Stomach (tissue), 9 donors: ENCODE data around the gene NONO. TPM values are rescaled to one million over a fixed set of nuclear protein-coding genes. Genes with fewer than 3 reads are reported as not detected.
"Not testable (repeated sequence)": the region's sequence is repeated elsewhere in the genome, so short reads cannot be mapped to it uniquely, and the experiment has no call there.

Experiments
- DNase-seq, 2 donors: peaks; one replicate each; pipeline versions ENCODE4 v3.0.0 to v3.0.0-alpha.2; 2013 to 2019
- H3K27ac ChIP-seq, 5 donors: fragments of 200-600 bp in 4 of 5; sonication (generic) in 4 of 5; one replicate each; pipeline ENCODE4 v1.5.1; 2013 to 2019; ENCODE audit warnings: mild to moderate bottlenecking in 1 of 5, moderate library complexity in 1 of 5
- H3K27me3 ChIP-seq, 3 donors: fragments of 200-600 bp; sonication (generic); one replicate each; pipeline ENCODE4 v1.5.1; 2017 to 2019; ENCODE audit warnings: mixed run types in 1 of 3
- H3K36me3 ChIP-seq, 4 donors: fragments of 200-600 bp; sonication (generic); 1 replicate in 3 of 4; 2 replicates in 1 of 4; pipeline ENCODE4 v1.5.1; 2016 to 2019
- H3K4me1 ChIP-seq, 4 donors: fragments of 200-600 bp; sonication (generic); one replicate each; pipeline ENCODE4 v1.5.1; 2016 to 2019
- H3K4me3 ChIP-seq, 4 donors: fragments of 200-600 bp; sonication (generic) in 3 of 4; one replicate each; pipeline ENCODE4 v1.5.1; 2016 to 2019; ENCODE audit warnings: mild to moderate bottlenecking in 1 of 4
- H3K9me3 ChIP-seq, 4 donors: fragments of 200-600 bp; sonication (generic); one replicate each; pipeline ENCODE4 v1.5.1; 2016 to 2019
- EP300 ChIP-seq: sonication (generic); formaldehyde crosslinking; IDR thresholded peaks from one replicate; pipeline ENCODE4 v1.6.1; 2017; ENCODE audit warnings: antibody characterized with exemption
- POLR2A ChIP-seq, 4 donors: fragments of 450-650 bp; IDR thresholded peaks; one replicate each; pipeline ENCODE4 v1.6.1; 2016; ENCODE audit warnings: antibody characterized with exemption in 4 of 4, control low read depth in 2 of 4, mild to moderate bottlenecking in 1 of 4, moderate library complexity in 1 of 4
- POLR2AphosphoS5 ChIP-seq, 3 donors: sonication (generic); formaldehyde crosslinking; IDR thresholded peaks; one replicate each; pipeline ENCODE4 v1.6.1; 2016; ENCODE audit warnings: antibody characterized with exemption in 3 of 3
- WGBS, 5 donors: extraction: QIAGEN DNeasy Blood & Tissue Kit in 3 of 5; methylation state at CpG; one replicate each; pipeline versions ENCODE4 v1.1.5 to v1.1.7; 2013 to 2018; 5-methylcytosine and 5-hydroxymethylcytosine counted together
- intact Hi-C: fragments of 100-400 bp; cut with DNase I; formaldehyde crosslinking; loops from one replicate; pipeline ENCODE4 v1.15.1; 2023; ENCODE audit warnings: low total_unique reads
- polyA plus RNA-seq, 3 donors: library from polyadenylated mRNA; stranded (reverse); fragments of 200-250 nt; gene quantifications; one replicate each; pipeline ENCODE4 v1.2.3, GENCODE V29; 2013
- total RNA-seq, 5 donors: library from RNA; depleted of rRNA; stranded (reverse); fragments of >200 nt; gene quantifications; one replicate each; pipeline versions ENCODE4 v1.1.0 to v1.2.3, GENCODE V29; 2014 to 2016
- TF ChIP-seq, protein P1 (sequence below), 7 experiments: fragments of 450-650 bp in 4 of 7; fragments of 200-600 bp in 3 of 7; sonication (generic) in 3 of 7; IDR thresholded peaks; one replicate each; pipeline ENCODE4 v1.5.1; 2016 to 2019; ENCODE audit warnings: antibody characterized with exemption in 7 of 7, control low read depth in 2 of 7, mild to moderate bottlenecking in 1 of 7
- donor health status: healthy with polysubstance abuse.
- donor health status: Bipolar disorder and iron deficiency.
- donor health status: healthy.

The NONO gene
- total and polyA plus RNA-seq, 8 donors: 104 to 332 (median 151) TPM

DNA sequence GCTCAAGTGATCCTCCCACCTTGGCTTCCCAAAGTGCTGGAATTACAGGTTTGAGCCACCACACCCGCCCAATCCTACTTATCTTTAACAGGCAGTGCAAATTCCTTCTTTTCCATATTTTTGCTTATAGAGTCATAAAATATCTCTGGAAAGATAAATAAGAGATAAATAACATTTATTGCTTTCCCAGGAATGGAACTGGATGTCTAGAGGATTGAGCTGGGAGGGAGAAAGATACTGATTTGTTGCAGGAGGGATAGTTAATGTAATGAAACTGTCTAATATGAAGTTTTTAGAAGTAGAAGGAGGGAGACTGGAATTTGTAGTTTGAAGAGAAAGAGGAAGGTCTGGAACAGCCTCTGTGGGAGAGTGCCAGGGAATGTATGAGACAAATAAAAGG is 38.3 kb downstream of the NONO start:
- intact Hi-C loops: no loop called here
- Histone ChIP-seq H3K4me1 (no peaks in the 10 kb centered on the region), H3K27ac (no peak overlapping the region), H3K27me3 (no peaks in the 10 kb centered on the region), H3K4me3 (no peak overlapping the region), H3K36me3 (no peaks in the 10 kb centered on the region), H3K9me3 (peaks cover 0 to 15% (median 9%) of the 10 kb centered on the region in 4 donors)
- DNase-seq: peak in 1 of 2 donors; percentile 19
- TF ChIP-seq POLR2AphosphoS5 (IDR thresholded peaks at IDR 0.05) (no peak), POLR2A (IDR thresholded peaks at IDR 0.05) (no peak), EP300 (no peak)
- TF ChIP-seq, protein P1, sequence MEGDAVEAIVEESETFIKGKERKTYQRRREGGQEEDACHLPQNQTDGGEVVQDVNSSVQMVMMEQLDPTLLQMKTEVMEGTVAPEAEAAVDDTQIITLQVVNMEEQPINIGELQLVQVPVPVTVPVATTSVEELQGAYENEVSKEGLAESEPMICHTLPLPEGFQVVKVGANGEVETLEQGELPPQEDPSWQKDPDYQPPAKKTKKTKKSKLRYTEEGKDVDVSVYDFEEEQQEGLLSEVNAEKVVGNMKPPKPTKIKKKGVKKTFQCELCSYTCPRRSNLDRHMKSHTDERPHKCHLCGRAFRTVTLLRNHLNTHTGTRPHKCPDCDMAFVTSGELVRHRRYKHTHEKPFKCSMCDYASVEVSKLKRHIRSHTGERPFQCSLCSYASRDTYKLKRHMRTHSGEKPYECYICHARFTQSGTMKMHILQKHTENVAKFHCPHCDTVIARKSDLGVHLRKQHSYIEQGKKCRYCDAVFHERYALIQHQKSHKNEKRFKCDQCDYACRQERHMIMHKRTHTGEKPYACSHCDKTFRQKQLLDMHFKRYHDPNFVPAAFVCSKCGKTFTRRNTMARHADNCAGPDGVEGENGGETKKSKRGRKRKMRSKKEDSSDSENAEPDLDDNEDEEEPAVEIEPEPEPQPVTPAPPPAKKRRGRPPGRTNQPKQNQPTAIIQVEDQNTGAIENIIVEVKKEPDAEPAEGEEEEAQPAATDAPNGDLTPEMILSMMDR (IDR thresholded peaks at IDR 0.05): no peak
- WGBS, 5 donors: 53 to 100% (median 80%) methylated on average over 1 of the region's 1 CpG

DNA sequence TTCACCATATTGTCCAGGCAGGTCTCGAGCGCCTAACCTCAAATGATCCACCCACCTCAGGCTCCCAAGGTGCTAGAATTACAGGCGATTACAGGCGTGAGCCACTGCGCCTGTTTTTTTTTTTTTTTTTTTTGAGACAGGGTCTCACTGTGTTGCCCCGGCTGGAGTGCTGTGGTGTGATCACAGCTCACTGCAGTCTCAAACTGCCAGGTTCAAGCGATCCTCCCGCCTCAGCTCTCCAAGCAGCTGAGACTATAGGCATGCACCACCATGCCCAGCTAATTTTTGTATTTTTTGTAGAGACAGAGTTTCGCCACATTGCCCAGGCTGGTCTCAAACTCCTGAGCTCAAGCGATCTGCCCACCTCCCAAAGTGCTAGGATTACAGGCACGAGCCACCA is 41.0 kb downstream of the NONO start:
- intact Hi-C loops, H3K4me1 ChIP-seq, H3K27ac ChIP-seq, H3K4me3 ChIP-seq, H3K27me3 ChIP-seq, DNase-seq, H3K36me3 ChIP-seq: not testable (repeated sequence)
- 87 to 99% (median 94%) methylated on average over 8 to 11 of the region's 11 CpGs for WGBS, 5 donors
- H3K9me3 ChIP-seq: peaks cover 0 to 21% (median 12%) of the 10 kb centered on the region in 4 donors

DNA sequence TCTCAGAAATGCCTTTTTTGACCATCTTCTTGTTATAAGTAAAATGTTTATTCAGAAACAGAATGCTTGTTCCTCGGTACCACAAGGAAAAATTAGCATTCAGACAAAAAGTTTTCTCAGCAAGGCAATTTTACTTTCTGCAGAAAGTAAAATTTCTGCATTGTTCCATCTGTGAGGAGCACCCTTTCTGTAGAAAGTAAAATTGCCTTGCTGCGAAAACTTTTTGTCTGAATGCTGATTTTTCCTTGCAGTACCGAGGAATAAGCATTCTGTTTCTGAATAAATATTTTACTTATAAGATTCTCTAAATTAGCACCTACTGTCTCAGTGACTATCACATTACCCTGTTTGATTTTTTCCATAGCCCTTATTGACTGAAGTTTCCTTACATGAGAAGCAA is 43.0 kb downstream of the NONO start:
- no peak overlapping the region for H3K27ac ChIP-seq
- 87 to 98% (median 97%) methylated on average over 3 of the region's 3 CpGs for WGBS, 5 donors
- no peaks in the 10 kb centered on the region for H3K36me3 ChIP-seq
- intact Hi-C loops: no loop called here
- peaks cover 0 to 21% (median 12%) of the 10 kb centered on the region in 4 donors for H3K9me3 ChIP-seq
- no peak for DNase-seq
- no peaks in the 10 kb centered on the region for H3K27me3 ChIP-seq
- TF ChIP-seq POLR2AphosphoS5 (IDR thresholded peaks at IDR 0.05) (no peak), POLR2A (IDR thresholded peaks at IDR 0.05) (no peak), EP300 (no peak)
- TF ChIP-seq, protein P1 (IDR thresholded peaks at IDR 0.05): no peak
- H3K4me3 ChIP-seq: no peak overlapping the region
- H3K4me1 ChIP-seq: no peaks in the 10 kb centered on the region

DNA sequence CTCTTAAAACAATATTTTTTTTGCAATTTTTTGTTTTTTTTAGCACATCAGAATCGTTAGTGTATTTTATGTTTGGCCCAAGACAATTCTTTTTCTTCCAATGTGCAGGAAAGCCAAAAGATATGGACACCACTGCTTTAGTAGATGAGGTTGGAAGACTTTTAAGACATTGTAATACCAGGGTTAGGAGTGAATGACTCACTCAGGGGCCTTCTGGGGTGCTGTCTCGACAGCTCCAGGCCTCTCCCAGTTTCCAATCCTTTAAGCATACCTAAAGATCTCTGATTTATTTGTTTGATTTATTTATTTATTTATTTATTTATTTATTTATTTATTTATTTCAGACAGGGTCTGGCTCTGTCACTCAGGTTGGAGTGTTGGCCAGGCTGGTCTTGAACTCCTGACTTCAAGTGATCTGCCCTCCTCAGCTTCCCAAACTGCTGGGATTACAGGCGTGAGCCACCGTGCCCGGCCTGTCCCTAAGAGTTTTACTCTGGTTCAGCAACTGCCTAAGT is 65.8 kb downstream of the NONO start:
- 35 to 75% (median 64%) methylated on average over 2 of the region's 5 CpGs for WGBS, 5 donors
- H3K9me3 ChIP-seq, H3K4me3 ChIP-seq, H3K36me3 ChIP-seq, DNase-seq, intact Hi-C loops, H3K4me1 ChIP-seq, H3K27me3 ChIP-seq, H3K27ac ChIP-seq: not testable (repeated sequence)

DNA sequence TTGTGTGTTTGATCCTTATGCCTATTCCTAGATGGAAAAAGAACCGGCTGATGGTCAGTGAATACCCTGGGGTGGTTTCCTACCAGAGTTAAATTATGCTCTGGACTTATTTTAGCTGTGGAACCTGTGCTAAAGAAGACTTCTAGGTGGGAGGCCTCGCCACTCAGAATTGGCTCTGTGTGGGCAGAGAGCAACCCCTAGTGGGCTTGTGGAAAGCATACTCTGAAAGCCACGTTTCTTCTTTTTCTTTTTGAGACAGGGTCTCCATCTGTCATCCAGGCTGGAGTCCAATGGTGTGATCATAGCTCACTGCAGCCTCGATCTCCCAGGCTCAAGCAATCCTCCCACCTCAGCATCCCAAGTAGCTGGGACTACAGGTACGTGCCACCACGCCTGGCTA is 66.4 kb downstream of the NONO start:
- intact Hi-C loops: not testable (repeated sequence)

More for the DNA sequence above, 66.4 kb downstream of the NONO start:
- DNase-seq, H3K4me3 ChIP-seq, H3K36me3 ChIP-seq, H3K4me1 ChIP-seq, H3K27ac ChIP-seq, H3K27me3 ChIP-seq, H3K9me3 ChIP-seq: not testable (repeated sequence)
- WGBS, 5 donors: 7 to 56% (median 28%) methylated on average over 1 to 2 of the region's 6 CpGs; no CpG with 5 or more reads in 1 of the 5 donors

Other genes with a start within 250 kb of the NONO start
- gene SNX12, start 215.3 kb upstream of the NONO start, total RNA-seq: 10 to 100 TPM; 16.5 to 51.0 (median 47.3) TPM
- gene SNX12, start 215.3 kb upstream of the NONO start, polyA plus RNA-seq: 10 to 100 TPM; 30.9 to 48.3 (median 47.2) TPM
- gene FOXO4, start 187.8 kb upstream of the NONO start, total RNA-seq: 10 to 100 TPM in 1 of 5 donors, 1 to 10 TPM in 4; 3.1 to 31.4 (median 8.1) TPM
- 10 to 100 TPM in 2 of 3 donors, 1 to 10 TPM in 1; 6.4 to 15.7 (median 12.1) TPM for gene FOXO4, start 187.8 kb upstream of the NONO start, polyA plus RNA-seq
- not detected for gene CXorf65, start 176.9 kb upstream of the NONO start, total RNA-seq
- gene CXorf65, start 176.9 kb upstream of the NONO start, polyA plus RNA-seq: under 1 TPM in 1 of 3 donors, not detected in 2; 0.43 TPM
- gene IL2RG, start 172.1 kb upstream of the NONO start, total RNA-seq: 10 to 100 TPM in 2 of 5 donors, 1 to 10 TPM in 2, under 1 TPM in 1; 0.89 to 11.2 (median 8.2) TPM
- 10 to 100 TPM in 1 of 3 donors, 1 to 10 TPM in 2; 6.7 to 10.4 (median 9.9) TPM for gene IL2RG, start 172.1 kb upstream of the NONO start, polyA plus RNA-seq
- gene MED12, start 165.0 kb upstream of the NONO start, total RNA-seq: 10 to 100 TPM; 20.7 to 53.3 (median 36.2) TPM
- gene MED12, start 165.0 kb upstream of the NONO start, polyA plus RNA-seq: 1 to 10 TPM; 6.2 to 9.5 (median 8.2) TPM
- 10 to 100 TPM in 1 of 5 donors, 1 to 10 TPM in 1, under 1 TPM in 1, not detected in 2; 0.92 to 10.7 (median 1.0) TPM for gene NLGN3, start 138.8 kb upstream of the NONO start, total RNA-seq
- under 1 TPM; 0.12 to 0.50 (median 0.31) TPM for gene NLGN3, start 138.8 kb upstream of the NONO start, polyA plus RNA-seq
- gene GJB1, start 60.4 kb upstream of the NONO start, total RNA-seq: 10 to 100 TPM in 1 of 5 donors, 1 to 10 TPM in 2, not detected in 2; 6.6 to 39.7 (median 8.1) TPM
- 10 to 100 TPM in 1 of 3 donors, 1 to 10 TPM in 2; 6.6 to 18.4 (median 7.3) TPM for gene GJB1, start 60.4 kb upstream of the NONO start, polyA plus RNA-seq
- 10 to 100 TPM in 4 of 5 donors, 1 to 10 TPM in 1; 4.9 to 53.6 (median 15.2) TPM for gene ZMYM3, start 29.5 kb upstream of the NONO start, total RNA-seq
- gene ZMYM3, start 29.5 kb upstream of the NONO start, polyA plus RNA-seq: 1 to 10 TPM; 2.9 to 7.4 (median 4.2) TPM
- gene ITGB1BP2, start 18.1 kb downstream of the NONO start, total RNA-seq: 100 to 1,000 TPM in 1 of 5 donors, 10 to 100 TPM in 1, 1 to 10 TPM in 1, not detected in 2; 8.8 to 126 (median 14.3) TPM
- 1 to 10 TPM; 1.3 to 3.7 (median 2.0) TPM for gene ITGB1BP2, start 18.1 kb downstream of the NONO start, polyA plus RNA-seq
- 100 to 1,000 TPM in 1 of 5 donors, 10 to 100 TPM in 4; 30.9 to 118 (median 62.9) TPM for gene TAF1, start 82.7 kb downstream of the NONO start, total RNA-seq
- 10 to 100 TPM in 1 of 3 donors, 1 to 10 TPM in 2; 5.8 to 16.8 (median 6.6) TPM for gene TAF1, start 82.7 kb downstream of the NONO start, polyA plus RNA-seq
- 100 to 1,000 TPM in 4 of 5 donors, 10 to 100 TPM in 1; 53.9 to 303 (median 230) TPM for gene OGT, start 249.5 kb downstream of the NONO start, total RNA-seq
- gene OGT, start 249.5 kb downstream of the NONO start, polyA plus RNA-seq: 10 to 100 TPM in 2 of 3 donors, 1 to 10 TPM in 1; 9.6 to 63.9 (median 10.5) TPM